ENCODE measurements around the gene LIMA1.
A peak's percentile ranks its signal among the peaks of the same experiment; 100 is the strongest.

The LIMA1 gene

GRCh38 chr12:50217202-50217601, 66.1 kb downstream of the LIMA1 start:
- Histone ChIP-seq H3F3A (ENCODE audit: insufficient read depth) (peaks cover 12% of the 10 kb centered on the region; the same call in 1 of the 2 replicates), H3K9ac (ENCODE audit: low read length) (no peak overlapping the region), H3K27me3 (ENCODE audit: low read length) (no peaks in the 10 kb centered on the region), H3K9me2 (replicated peaks; ENCODE audit: insufficient read depth, low read length) (no peaks in the 10 kb centered on the region), H3K4me3 (ENCODE audit: insufficient read depth, low read length, poor library complexity, severe bottlenecking) (no peak overlapping the region), H3K9me3 (ENCODE audit: insufficient read depth, low read length) (no peaks in the 10 kb centered on the region), H3K4me2 (ENCODE audit: low read depth, low read length, poor library complexity, severe bottlenecking) (no peak overlapping the region), H4K20me1 (ENCODE audit: low read depth, low read length) (no peaks in the 10 kb centered on the region), H2AFZ (ENCODE audit: low read depth, low read length, severe bottlenecking) (no peak overlapping the region), H3K27ac (ENCODE audit: low read depth, low read length) (no peak overlapping the region), H3K79me2 (ENCODE audit: insufficient read depth, low read length) (peaks cover 32% of the 10 kb centered on the region), H3K36me3 (ENCODE audit: low read length) (no peaks in the 10 kb centered on the region)
- TF ChIP-seq CTCF (IDR thresholded peaks at IDR 0.05; ENCODE audit: insufficient read depth, low read length, poor library complexity, severe bottlenecking) (no peak), EZH2phosphoT487 (conservative IDR thresholded peaks at IDR 0.05; ENCODE audit: low read length) (no peak)

GRCh38 chr12:50215033-50215432, 68.3 kb downstream of the LIMA1 start:
- Histone ChIP-seq H2AFZ (ENCODE audit: low read depth, low read length, severe bottlenecking) (no peak overlapping the region), H3K9me3 (ENCODE audit: insufficient read depth, low read length) (no peaks in the 10 kb centered on the region), H3F3A (ENCODE audit: insufficient read depth) (peaks cover 8% of the 10 kb centered on the region; the same call in 1 of the 2 replicates), H3K4me2 (ENCODE audit: low read depth, low read length, poor library complexity, severe bottlenecking) (no peak overlapping the region), H3K9me2 (replicated peaks; ENCODE audit: insufficient read depth, low read length) (no peaks in the 10 kb centered on the region), H3K27ac (ENCODE audit: low read depth, low read length) (no peak overlapping the region), H4K20me1 (ENCODE audit: low read depth, low read length) (no peaks in the 10 kb centered on the region), H3K79me2 (ENCODE audit: insufficient read depth, low read length) (peaks cover 17% of the 10 kb centered on the region; the same call in 1 of the 2 replicates), H3K9ac (ENCODE audit: low read length) (no peak overlapping the region), H3K36me3 (ENCODE audit: low read length) (no peaks in the 10 kb centered on the region), H3K4me3 (ENCODE audit: insufficient read depth, low read length, poor library complexity, severe bottlenecking) (no peak overlapping the region), H3K27me3 (ENCODE audit: low read length) (no peaks in the 10 kb centered on the region)
- TF ChIP-seq CTCF (IDR thresholded peaks at IDR 0.05; ENCODE audit: insufficient read depth, low read length, poor library complexity, severe bottlenecking) (no peak), EZH2phosphoT487 (conservative IDR thresholded peaks at IDR 0.05; ENCODE audit: low read length) (no peak)

- H3K79me2 ChIP-seq (ENCODE audit: insufficient read depth, low read length): peaks cover 15% of the 10 kb centered on the region; the same call in 1 of the 2 replicates
- H3K9me3 ChIP-seq (ENCODE audit: insufficient read depth, low read length): no peaks in the 10 kb centered on the region
- no peak overlapping the region for H2AFZ ChIP-seq (ENCODE audit: low read depth, low read length, severe bottlenecking)
- no peak overlapping the region for H3K4me3 ChIP-seq (ENCODE audit: insufficient read depth, low read length, poor library complexity, severe bottlenecking)
- TF ChIP-seq EZH2phosphoT487 (conservative IDR thresholded peaks at IDR 0.05; ENCODE audit: low read length): no peak
- no peak for TF ChIP-seq CTCF (IDR thresholded peaks at IDR 0.05; ENCODE audit: insufficient read depth, low read length, poor library complexity, severe bottlenecking)
- H3K9me2 ChIP-seq (replicated peaks; ENCODE audit: insufficient read depth, low read length): no peaks in the 10 kb centered on the region
- H4K20me1 ChIP-seq (ENCODE audit: low read depth, low read length): no peaks in the 10 kb centered on the region
- H3F3A ChIP-seq (ENCODE audit: insufficient read depth): peaks cover 8% of the 10 kb centered on the region; the same call in 1 of the 2 replicates
- no peak overlapping the region for H3K9ac ChIP-seq (ENCODE audit: low read length)
- H3K27me3 ChIP-seq (ENCODE audit: low read length): no peaks in the 10 kb centered on the region
- H3K27ac ChIP-seq (ENCODE audit: low read depth, low read length): no peak overlapping the region
- peak overlapping the region; percentile 3 for H3K4me2 ChIP-seq (ENCODE audit: low read depth, low read length, poor library complexity, severe bottlenecking)
- H3K36me3 ChIP-seq (ENCODE audit: low read length): no peaks in the 10 kb centered on the region
Measured at GRCh38 chr12:50214018-50214417, 69.3 kb downstream of the LIMA1 start.
